ENCODE results near the gene DALRD3. TPM values are rescaled to one million over a fixed set of nuclear protein-coding genes. Genes with fewer than 3 reads are reported as not detected.

The DALRD3 gene
- total and polyA plus RNA-seq, 4 donors = 24.3 to 39.5 (median 33.3) TPM

- Histone ChIP-seq H3K4me1 (ENCODE audit: control insufficient read depth in 5 of 5, insufficient read depth in 5 of 5, low read length in 5 of 5) (peaks cover 8 to 21% (median 11%) of the 10 kb centered on the region in 5 donors), H3K4me3 (no peak overlapping the region), H3K36me3 (ENCODE audit: control insufficient read depth in 4 of 4, insufficient read depth in 4 of 4, low read length in 4 of 4) (peaks cover 0 to 12% (median 3%) of the 10 kb centered on the region in 4 donors), H3K27ac (ENCODE audit: low read depth in 1 of 2, low read length in 1 of 2) (no peak overlapping the region), H3K9ac (ENCODE audit: insufficient read depth in 1 of 2, low read length in 2 of 2) (no peak overlapping the region), H3K27me3 (ENCODE audit: control insufficient read depth in 3 of 3, insufficient read depth in 3 of 3, low read length in 2 of 3) (no peaks in the 10 kb centered on the region), H3K9me3 (ENCODE audit: control insufficient read depth in 4 of 4, insufficient read depth in 3 of 4, low read length in 3 of 4) (no peaks in the 10 kb centered on the region)
- no peak for TF ChIP-seq CTCF (IDR thresholded peaks at IDR 0.05; ENCODE audit: control extremely low read depth, extremely low read depth)
- no peak for DNase-seq
- no peak for ATAC-seq (ENCODE audit: insufficient read depth, low FRiP score)
These were observed 24.5 kb downstream of the DALRD3 start for GRCh38 chr3:48993834-48994233.

- Histone ChIP-seq H3K27me3 (ENCODE audit: control insufficient read depth in 3 of 3, insufficient read depth in 3 of 3, low read length in 2 of 3) (no peaks in the 10 kb centered on the region), H3K36me3 (ENCODE audit: control insufficient read depth in 4 of 4, insufficient read depth in 4 of 4, low read length in 4 of 4) (peaks cover 0 to 10% (median 3%) of the 10 kb centered on the region in 4 donors), H3K27ac (ENCODE audit: low read depth in 1 of 2, low read length in 1 of 2) (peak overlapping the region in 1 of 2 donors; percentile 65), H3K4me1 (ENCODE audit: control insufficient read depth in 5 of 5, insufficient read depth in 5 of 5, low read length in 5 of 5) (peaks cover 4 to 20% (median 9%) of the 10 kb centered on the region in 5 donors), H3K9me3 (ENCODE audit: control insufficient read depth in 4 of 4, insufficient read depth in 3 of 4, low read length in 3 of 4) (no peaks in the 10 kb centered on the region), H3K4me3 (no peak overlapping the region), H3K9ac (ENCODE audit: insufficient read depth in 1 of 2, low read length in 2 of 2) (no peak overlapping the region)
- ATAC-seq (ENCODE audit: insufficient read depth, low FRiP score) = no peak
- DNase-seq = no peak
- no peak for TF ChIP-seq CTCF (IDR thresholded peaks at IDR 0.05; ENCODE audit: control extremely low read depth, extremely low read depth)
- WGBS, 2 donors = 77 to 84% methylated on average over 5 of the region's 5 CpGs
These were observed 26.4 kb downstream of the DALRD3 start for GRCh38 chr3:48991851-48992545.

GRCh38 chr3:48990636-48991469, 27.5 kb downstream of the DALRD3 start:
- TF ChIP-seq CTCF (IDR thresholded peaks at IDR 0.05; ENCODE audit: control extremely low read depth, extremely low read depth) = no peak
- Histone ChIP-seq H3K36me3 (ENCODE audit: control insufficient read depth in 4 of 4, insufficient read depth in 4 of 4, low read length in 4 of 4) (peaks cover 0 to 5% (median 1%) of the 10 kb centered on the region in 4 donors), H3K4me3 (peak overlapping the region; percentile 90), H3K4me1 (ENCODE audit: control insufficient read depth in 5 of 5, insufficient read depth in 5 of 5, low read length in 5 of 5) (peaks cover 4 to 20% (median 9%) of the 10 kb centered on the region in 5 donors), H3K9ac (ENCODE audit: insufficient read depth in 1 of 2, low read length in 2 of 2) (peak overlapping the region in 1 of 2 donors; percentile 49), H3K9me3 (ENCODE audit: control insufficient read depth in 4 of 4, insufficient read depth in 3 of 4, low read length in 3 of 4) (no peaks in the 10 kb centered on the region), H3K27ac (ENCODE audit: low read depth in 1 of 2, low read length in 1 of 2) (peak overlapping the region; percentile 82 to 98), H3K27me3 (ENCODE audit: control insufficient read depth in 3 of 3, insufficient read depth in 3 of 3, low read length in 2 of 3) (no peaks in the 10 kb centered on the region)
- peak in 2 of 3 donors; percentile 26 to 30 for DNase-seq
- WGBS, 2 donors = 5 to 6% methylated on average over 40 of the region's 40 CpGs
- peak; percentile 22 for ATAC-seq (ENCODE audit: insufficient read depth, low FRiP score)
